DLD1 (cell line): ENCODE measurements around the gene C2CD4C.
"Not testable (repeated sequence)": the region's sequence is repeated elsewhere in the genome, so short reads cannot be mapped to it uniquely, and the experiment has no call there.

Experiments
- in situ Hi-C: cut with HindIII; loops from 2 replicates; pipeline ENCODE4 v1.10.0; 2017; ENCODE audit warnings: low sequenced_read_pairs

The C2CD4C gene

GRCh38 chr19:369256-369655 lies 39.7 kb downstream of the C2CD4C start:
- in situ Hi-C loops: no loop called here

GRCh38 chr19:368630-369024 lies 40.3 kb downstream of the C2CD4C start:
- in situ Hi-C loops: no loop called here

- in situ Hi-C loops: no loop called here
Measured at GRCh38 chr19:367963-368629, 40.9 kb downstream of the C2CD4C start.

GRCh38 chr19:367561-367960 lies 41.4 kb downstream of the C2CD4C start:
- in situ Hi-C loops: no loop called here

- in situ Hi-C loops: no loop called here
Measured at GRCh38 chr19:366951-367350, 42.0 kb downstream of the C2CD4C start.

- in situ Hi-C loops: no loop called here
Measured at GRCh38 chr19:366205-366783, 42.7 kb downstream of the C2CD4C start.

- in situ Hi-C loops: no loop called here
Measured at GRCh38 chr19:364496-365287, 44.3 kb downstream of the C2CD4C start.

- in situ Hi-C loops: no loop called here
Measured at GRCh38 chr19:362683-363082, 46.3 kb downstream of the C2CD4C start.

GRCh38 chr19:362154-362553 lies 46.8 kb downstream of the C2CD4C start:
- in situ Hi-C loops: no loop called here

- in situ Hi-C loops: no loop called here
Measured at GRCh38 chr19:359653-359925, 49.4 kb downstream of the C2CD4C start.

GRCh38 chr19:355536-355935 lies 53.4 kb downstream of the C2CD4C start:
- in situ Hi-C loops: not testable (repeated sequence)
